NCI-H446 treated with DMSO at 0.1 percent for 48 hours (cell line): ENCODE measurements around the gene CHTF18.

Experiments
- DNase-seq: peaks from one replicate; lab custom pipeline; 2025; lab: John Stamatoyannopoulos, UW

CHTF18 gene

DNA sequence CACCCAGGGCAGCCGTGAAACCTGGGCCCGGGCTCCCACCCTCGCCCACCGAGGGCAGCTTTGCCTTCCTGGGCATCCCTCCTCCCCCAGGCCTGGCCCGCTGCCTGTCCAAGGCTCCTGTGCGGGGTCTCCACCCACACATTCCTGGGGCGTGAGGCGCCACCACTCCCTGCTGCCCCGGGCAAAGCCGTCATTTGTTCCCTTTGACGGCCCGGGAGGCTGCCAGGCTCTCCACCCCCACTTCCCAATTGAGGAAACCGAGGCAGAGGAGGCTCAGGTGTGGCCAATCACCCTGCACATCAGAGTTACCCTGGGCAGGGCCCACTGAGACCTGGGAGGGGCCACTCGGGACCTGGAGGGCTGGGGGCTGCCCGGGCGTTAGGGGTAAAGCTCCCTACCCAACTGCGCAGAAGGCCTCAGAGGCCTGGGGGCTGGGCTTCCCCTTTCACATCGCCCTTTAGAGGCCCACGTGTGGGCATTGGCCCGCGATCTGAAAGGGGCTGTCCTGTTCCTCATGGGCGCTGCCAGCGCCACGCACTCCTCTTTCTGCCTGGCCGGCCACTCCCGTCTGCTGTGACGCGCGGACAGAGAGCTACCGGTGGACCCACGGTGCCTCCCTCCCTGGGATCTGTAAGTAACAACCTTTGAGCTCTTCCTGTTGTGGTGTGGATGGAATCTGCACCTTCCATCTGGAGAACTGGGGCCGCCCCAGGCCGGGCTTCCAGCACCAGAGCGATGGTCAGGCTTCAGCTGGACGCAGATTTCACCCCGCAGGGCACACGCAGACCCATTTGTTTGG, 27.7 kb upstream of the CHTF18 start, which contains the start of gene MSLN:
TSS of gene MSLN (plus strand) at position 190 of the 799 bp plus-strand sequence. CDS start 1,947 bp downstream, outside the sequence.
- no peak for DNase-seq

- DNase-seq = no peak
Observed at GRCh38 chr16:761625-762513, 26.6 kb upstream of the CHTF18 start.

DNA sequence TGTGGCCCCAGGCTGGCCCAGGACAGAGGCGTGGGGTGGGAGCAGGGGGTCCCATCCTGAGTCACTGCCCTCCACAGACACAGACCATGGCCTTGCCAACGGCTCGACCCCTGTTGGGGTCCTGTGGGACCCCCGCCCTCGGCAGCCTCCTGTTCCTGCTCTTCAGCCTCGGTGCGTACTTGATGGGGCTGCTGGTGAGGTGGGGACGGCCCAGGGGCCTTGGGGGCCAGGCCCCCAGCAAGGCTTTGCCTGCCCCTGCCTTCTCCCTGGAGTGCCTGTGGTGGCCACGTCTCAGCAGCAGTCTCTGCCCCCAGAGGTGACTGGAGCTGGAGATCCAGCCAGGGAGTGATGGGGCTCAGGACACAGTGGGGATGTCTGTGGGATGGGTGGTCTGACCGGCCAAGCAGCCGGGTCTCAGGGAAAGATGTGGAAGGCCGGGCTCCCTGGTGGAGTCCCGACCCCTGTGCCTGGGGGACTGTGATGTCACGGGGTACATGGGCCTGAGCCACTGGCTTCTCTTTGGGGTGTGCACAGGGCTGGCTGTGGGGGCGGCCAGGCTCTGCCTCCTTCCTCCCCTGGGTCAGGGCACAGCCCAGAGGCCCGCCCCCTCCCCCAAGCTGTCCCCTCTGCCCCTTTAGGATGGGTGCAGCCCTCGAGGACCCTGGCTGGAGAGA, 25.7 kb upstream of the CHTF18 start:
- DNase-seq = no peak

- DNase-seq = no peak
Observed at GRCh38 chr16:763369-764183, 24.8 kb upstream of the CHTF18 start.

DNA sequence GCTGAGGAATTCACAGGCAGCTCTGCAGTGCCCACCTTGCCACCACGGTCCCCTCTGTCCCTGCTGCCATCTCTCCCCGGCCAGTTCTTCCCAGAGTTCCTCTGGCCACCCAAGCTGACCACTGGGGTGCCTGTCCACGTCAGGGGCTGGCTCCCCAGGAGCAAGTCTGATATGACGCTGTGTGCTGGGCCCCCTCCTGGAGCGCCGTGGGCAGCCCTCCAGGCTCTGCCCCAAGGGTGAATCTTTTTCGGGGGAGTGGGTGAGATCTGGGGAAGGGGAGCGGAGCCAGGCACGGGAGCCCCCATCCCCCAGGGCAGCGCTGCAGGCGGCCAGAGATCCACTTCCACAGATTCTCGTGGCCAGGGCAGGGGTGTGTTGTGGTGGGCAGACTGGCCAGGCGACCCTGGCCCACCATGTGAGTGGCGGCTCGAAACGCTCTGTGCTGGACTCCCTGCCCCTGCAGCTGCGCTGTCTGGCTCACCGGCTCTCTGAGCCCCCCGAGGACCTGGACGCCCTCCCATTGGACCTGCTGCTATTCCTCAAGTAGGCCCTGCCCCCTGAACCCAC, 24.2 kb upstream of the CHTF18 start:
- no peak for DNase-seq

DNA sequence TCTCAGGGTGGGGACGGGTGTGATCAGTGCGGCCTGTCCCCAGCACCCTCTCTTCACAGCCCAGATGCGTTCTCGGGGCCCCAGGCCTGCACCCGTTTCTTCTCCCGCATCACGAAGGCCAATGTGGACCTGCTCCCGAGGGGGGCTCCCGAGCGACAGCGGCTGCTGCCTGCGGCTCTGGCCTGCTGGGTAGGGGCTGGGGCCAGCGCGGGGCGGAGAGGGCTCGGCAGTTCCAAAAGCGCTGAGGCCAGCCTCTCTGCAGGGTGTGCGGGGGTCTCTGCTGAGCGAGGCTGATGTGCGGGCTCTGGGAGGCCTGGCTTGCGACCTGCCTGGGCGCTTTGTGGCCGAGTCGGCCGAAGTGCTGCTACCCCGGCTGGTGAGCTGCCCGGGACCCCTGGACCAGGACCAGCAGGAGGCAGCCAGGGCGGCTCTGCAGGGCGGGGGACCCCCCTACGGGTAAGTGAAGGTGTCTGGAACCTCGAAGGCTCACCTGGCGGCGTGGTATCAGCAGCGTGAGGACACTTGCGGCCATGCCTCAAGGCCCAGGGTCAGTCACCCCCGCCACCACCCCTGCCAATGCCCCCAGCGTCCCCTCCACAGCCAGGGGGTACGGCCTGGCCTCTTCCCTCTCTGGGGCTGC, 23.5 kb upstream of the CHTF18 start:
- DNase-seq = no peak

GRCh38 chr16:765488-765865, 22.9 kb upstream of the CHTF18 start:
- DNase-seq = no peak

GRCh38 chr16:766008-766819, 22.2 kb upstream of the CHTF18 start:
- DNase-seq = no peak

GRCh38 chr16:766820-767640, 21.4 kb upstream of the CHTF18 start:
- no peak for DNase-seq

DNA sequence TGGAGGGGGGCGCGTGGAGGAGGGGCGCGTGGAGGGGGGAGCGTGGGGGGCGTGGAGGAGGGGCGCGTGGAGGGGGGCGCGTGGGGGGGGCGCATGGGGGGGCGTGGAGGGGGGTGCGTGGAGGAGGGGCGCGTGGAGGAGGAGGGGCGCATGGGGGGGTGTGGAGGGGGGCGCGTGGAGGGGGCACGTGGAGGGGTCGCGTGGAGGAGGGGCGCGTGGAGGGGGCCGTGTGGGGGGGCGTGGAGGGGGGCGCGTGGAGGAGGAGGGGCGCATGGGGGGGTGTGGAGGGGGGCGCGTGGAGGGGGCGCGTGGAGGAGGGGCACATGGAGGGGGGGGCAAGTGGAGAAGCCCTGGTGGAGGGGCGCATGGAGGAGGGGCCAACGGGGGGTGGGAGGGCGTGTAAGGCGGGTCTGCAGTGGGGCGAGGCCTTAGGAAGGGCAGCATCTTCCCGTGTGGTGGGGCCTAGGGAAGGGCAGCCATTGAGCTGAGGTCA, 20.6 kb upstream of the CHTF18 start:
- DNase-seq = no peak

GRCh38 chr16:768428-768827, 20.0 kb upstream of the CHTF18 start:
- DNase-seq = no peak

- DNase-seq = no peak
Observed at GRCh38 chr16:769184-769784, 19.1 kb upstream of the CHTF18 start.

GRCh38 chr16:769934-770333, 18.5 kb upstream of the CHTF18 start:
- no peak for DNase-seq

DNA sequence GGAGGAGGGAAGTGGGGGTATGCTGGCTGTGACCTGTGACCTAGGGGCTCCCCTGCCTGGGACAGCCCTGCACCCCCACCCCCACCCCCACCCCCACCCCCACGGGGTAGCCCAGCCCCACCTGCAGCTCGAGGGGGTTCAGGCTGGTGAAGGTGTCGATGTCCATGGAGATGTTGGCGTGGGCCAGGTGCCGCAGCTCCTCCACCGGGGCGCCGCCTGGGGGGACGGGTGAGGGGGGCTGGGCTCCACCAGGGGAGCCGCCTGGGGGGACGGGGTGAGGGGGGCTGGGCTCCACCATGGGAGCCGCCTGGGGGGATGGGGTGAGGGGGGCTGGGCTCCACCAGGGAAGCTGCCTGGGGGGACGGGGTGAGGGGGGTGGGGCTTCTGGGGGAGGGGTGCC, 18.0 kb upstream of the CHTF18 start:
- no peak for DNase-seq

- DNase-seq = no peak
Observed at GRCh38 chr16:772959-773358, 15.5 kb upstream of the CHTF18 start.

- DNase-seq = no peak
Observed at GRCh38 chr16:774086-775001, 14.1 kb upstream of the CHTF18 start.

- DNase-seq = no peak
Observed at GRCh38 chr16:775236-775796, 13.1 kb upstream of the CHTF18 start.
